ENCODE results near the gene AFAP1L2.

DNA sequence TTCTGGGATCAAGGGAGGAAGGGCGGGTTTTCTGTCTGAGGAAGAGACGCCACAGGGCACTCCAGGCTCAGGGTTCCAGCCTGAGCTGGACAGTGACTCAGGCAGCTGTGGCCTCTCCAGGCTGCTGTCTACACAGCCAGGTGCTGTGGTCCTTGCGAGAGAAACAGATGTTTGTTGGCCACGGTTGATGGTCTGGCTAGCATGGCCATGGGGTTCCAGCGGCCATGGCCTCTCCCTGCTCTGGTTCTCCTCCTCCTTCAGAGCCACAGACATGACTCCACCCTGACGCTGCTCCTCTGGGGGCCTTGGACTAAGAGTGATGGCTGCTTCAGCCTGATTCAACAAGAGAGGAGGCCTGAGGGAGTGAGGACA is 75.9 kb downstream of the AFAP1L2 start:
- TF ChIP-seq, protein P1, sequence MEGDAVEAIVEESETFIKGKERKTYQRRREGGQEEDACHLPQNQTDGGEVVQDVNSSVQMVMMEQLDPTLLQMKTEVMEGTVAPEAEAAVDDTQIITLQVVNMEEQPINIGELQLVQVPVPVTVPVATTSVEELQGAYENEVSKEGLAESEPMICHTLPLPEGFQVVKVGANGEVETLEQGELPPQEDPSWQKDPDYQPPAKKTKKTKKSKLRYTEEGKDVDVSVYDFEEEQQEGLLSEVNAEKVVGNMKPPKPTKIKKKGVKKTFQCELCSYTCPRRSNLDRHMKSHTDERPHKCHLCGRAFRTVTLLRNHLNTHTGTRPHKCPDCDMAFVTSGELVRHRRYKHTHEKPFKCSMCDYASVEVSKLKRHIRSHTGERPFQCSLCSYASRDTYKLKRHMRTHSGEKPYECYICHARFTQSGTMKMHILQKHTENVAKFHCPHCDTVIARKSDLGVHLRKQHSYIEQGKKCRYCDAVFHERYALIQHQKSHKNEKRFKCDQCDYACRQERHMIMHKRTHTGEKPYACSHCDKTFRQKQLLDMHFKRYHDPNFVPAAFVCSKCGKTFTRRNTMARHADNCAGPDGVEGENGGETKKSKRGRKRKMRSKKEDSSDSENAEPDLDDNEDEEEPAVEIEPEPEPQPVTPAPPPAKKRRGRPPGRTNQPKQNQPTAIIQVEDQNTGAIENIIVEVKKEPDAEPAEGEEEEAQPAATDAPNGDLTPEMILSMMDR (IDR thresholded peaks at IDR 0.05) = no peak
- TF ChIP-seq POLR2A (IDR thresholded peaks at IDR 0.05) = no peak

All from Peyer's patch (tissue), 4 donors.